Peyer's patch (tissue), 4 donors: ENCODE measurements around the gene FANCE. TPM values are rescaled to one million over a fixed set of nuclear protein-coding genes. Genes with fewer than 3 reads are reported as not detected.
A peak's percentile ranks its signal among the peaks of the same experiment; 100 is the strongest.

ENCODE experiments used
- DNase-seq, 3 donors: peaks; one replicate each; pipeline ENCODE4 v3.0.0-alpha.2; 2017 to 2019
- H3K27ac ChIP-seq, 4 donors: fragments of 200-600 bp; sonication (generic); one replicate each; pipeline ENCODE4 v1.5.1; 2016 to 2019
- H3K27me3 ChIP-seq, 2 donors: fragments of 200-600 bp; sonication (generic); one replicate each; pipeline ENCODE4 v1.5.1; 2019
- H3K36me3 ChIP-seq, 3 donors: fragments of 200-600 bp; sonication (generic); one replicate each; pipeline ENCODE4 v1.5.1; 2016 to 2019
- H3K4me1 ChIP-seq, 4 donors: fragments of 200-600 bp; sonication (generic); one replicate each; pipeline ENCODE4 v1.5.1; 2016 to 2019
- H3K4me3 ChIP-seq, 4 donors: fragments of 200-600 bp; sonication (generic); 1 replicate in 3 of 4; 2 replicates in 1 of 4; pipeline ENCODE4 v1.5.1; 2016 to 2019; ENCODE audit warnings: mild to moderate bottlenecking in 1 of 4
- H3K9me3 ChIP-seq, 4 donors: fragments of 200-600 bp; sonication (generic); one replicate each; pipeline ENCODE4 v1.5.1; 2016 to 2019; ENCODE audit warnings: mild to moderate bottlenecking in 1 of 4
- CTCF ChIP-seq, 6 experiments: fragments of 450-650 bp in 4 of 6; fragments of 200-600 bp in 2 of 6; sonication (generic) in 1 of 6; IDR thresholded peaks; one replicate each; pipeline ENCODE4 v1.5.1; 2017 to 2019; ENCODE audit warnings: antibody characterized with exemption in 6 of 6, mild to moderate bottlenecking in 3 of 6, moderate library complexity in 1 of 6
- POLR2A ChIP-seq, 2 donors: fragments of 450-650 bp; IDR thresholded peaks; one replicate each; pipeline ENCODE4 v1.5.1; 2017; ENCODE audit warnings: antibody characterized with exemption in 2 of 2, mild to moderate bottlenecking in 2 of 2, moderate library complexity in 2 of 2
- total RNA-seq, 4 donors: library from RNA; depleted of rRNA; stranded (reverse); fragments of >200 nt; gene quantifications; one replicate each; pipeline ENCODE4 v1.1.0, GENCODE V29; 2016

FANCE gene
- total RNA-seq, 4 donors from 2014 or later: 1.8 to 7.4 (median 4.2) TPM

DNA sequence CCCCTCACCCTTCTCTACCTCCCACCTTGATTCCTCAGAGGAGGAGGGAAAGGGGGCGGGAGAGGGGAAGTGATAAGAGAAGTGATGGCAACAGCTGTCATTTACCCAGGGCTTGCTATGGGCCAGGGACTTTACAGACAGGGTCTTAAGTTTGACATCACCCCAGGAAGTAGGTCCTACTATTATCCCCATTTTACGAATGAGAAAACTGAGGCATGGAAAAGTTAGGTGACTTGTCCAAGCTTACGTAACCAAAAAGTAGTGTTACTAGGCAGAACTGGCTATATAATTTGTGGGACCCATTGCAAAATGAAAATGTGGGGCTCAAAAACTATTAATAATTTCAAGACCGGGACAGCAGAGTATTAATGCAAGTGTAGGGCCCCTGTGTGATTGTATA lies 10.5 kb upstream of the FANCE start:
- Histone ChIP-seq H3K27me3 (no peaks in the 10 kb centered on the region), H3K27ac (no peak overlapping the region), H3K36me3 (no peaks in the 10 kb centered on the region), H3K4me1 (peaks cover 0 to under 1% (median 0%) of the 10 kb centered on the region in 4 donors), H3K9me3 (no peaks in the 10 kb centered on the region), H3K4me3 (no peak overlapping the region)
- no peak for DNase-seq
- TF ChIP-seq CTCF (IDR thresholded peaks at IDR 0.05): no peak
- no peak for TF ChIP-seq POLR2A (IDR thresholded peaks at IDR 0.05)

- Histone ChIP-seq H3K27ac (no peak overlapping the region), H3K36me3 (no peaks in the 10 kb centered on the region), H3K4me1 (no peaks in the 10 kb centered on the region), H3K9me3 (no peaks in the 10 kb centered on the region), H3K27me3 (no peaks in the 10 kb centered on the region), H3K4me3 (no peak overlapping the region)
- TF ChIP-seq CTCF (IDR thresholded peaks at IDR 0.05) (no peak), POLR2A (IDR thresholded peaks at IDR 0.05) (no peak)
- no peak for DNase-seq
Measured at GRCh38 chr6:35442693-35443092, 9.4 kb upstream of the FANCE start.

- no peaks in the 10 kb centered on the region for H3K4me1 ChIP-seq
- no peak overlapping the region for H3K27ac ChIP-seq
- DNase-seq: no peak
- no peak overlapping the region for H3K4me3 ChIP-seq
- no peaks in the 10 kb centered on the region for H3K36me3 ChIP-seq
- no peaks in the 10 kb centered on the region for H3K9me3 ChIP-seq
- no peak for TF ChIP-seq POLR2A (IDR thresholded peaks at IDR 0.05)
- TF ChIP-seq CTCF (IDR thresholded peaks at IDR 0.05): no peak
- H3K27me3 ChIP-seq: no peaks in the 10 kb centered on the region
Measured at GRCh38 chr6:35443341-35444030, 8.7 kb upstream of the FANCE start.

GRCh38 chr6:35445691-35446090 lies 6.4 kb upstream of the FANCE start:
- no peak overlapping the region for H3K27ac ChIP-seq
- H3K27me3 ChIP-seq: no peaks in the 10 kb centered on the region
- H3K4me1 ChIP-seq: no peaks in the 10 kb centered on the region
- no peak overlapping the region for H3K4me3 ChIP-seq
- no peaks in the 10 kb centered on the region for H3K9me3 ChIP-seq
- DNase-seq: peak in 1 of 3 donors; percentile 48
- TF ChIP-seq CTCF (IDR thresholded peaks at IDR 0.05) (no peak), POLR2A (IDR thresholded peaks at IDR 0.05) (no peak)
- H3K36me3 ChIP-seq: no peaks in the 10 kb centered on the region

DNA sequence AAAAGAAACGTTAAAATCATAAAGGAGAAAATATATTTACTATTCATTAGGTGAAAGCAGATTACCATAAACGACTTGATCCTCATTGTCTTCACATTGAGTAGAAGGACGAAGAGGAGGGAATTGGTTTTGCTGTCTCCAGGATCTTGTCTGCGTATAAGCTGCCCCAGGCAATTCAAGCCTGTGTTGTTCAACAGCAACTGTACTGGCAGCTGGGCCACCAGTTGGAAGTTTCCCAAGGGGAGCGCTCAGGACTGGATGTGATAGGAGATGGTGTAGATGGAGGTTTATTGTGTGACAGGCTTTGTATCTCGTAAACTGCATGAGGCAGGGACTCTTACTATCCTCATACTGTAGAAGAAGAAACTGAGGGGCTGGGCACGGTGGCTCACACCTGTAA lies 3.9 kb upstream of the FANCE start:
- H3K36me3 ChIP-seq: no peaks in the 10 kb centered on the region
- DNase-seq: peak in 1 of 3 donors; percentile 23

More for the DNA sequence above, 3.9 kb upstream of the FANCE start:
- H3K4me3 ChIP-seq: no peak overlapping the region
- no peaks in the 10 kb centered on the region for H3K27me3 ChIP-seq
- TF ChIP-seq POLR2A (IDR thresholded peaks at IDR 0.05) (no peak), CTCF (IDR thresholded peaks at IDR 0.05) (no peak)
- peaks cover 0 to 11% (median 0%) of the 10 kb centered on the region in 4 donors for H3K4me1 ChIP-seq
- no peak overlapping the region for H3K27ac ChIP-seq
- H3K9me3 ChIP-seq: no peaks in the 10 kb centered on the region
